Mesothelial cell of epicardium (in vitro differentiated cells): ENCODE measurements around the gene AQP10. TPM values are rescaled to one million over a fixed set of nuclear protein-coding genes. Genes with fewer than 3 reads are reported as not detected.

Experiments used
- DNase-seq, 2 experiments: peaks; one replicate each; pipeline ENCODE4 v3.0.0; 2021; ENCODE audit warnings: low spot score in 2 of 2; ENCODE audit not compliant: unreplicated experiment in 2 of 2
- H3K27ac Mint-ChIP-seq: 2 replicates; pipeline ENCODE4 v1.8.0; 2021; ENCODE audit warnings: mixed read lengths
- H3K27me3 Mint-ChIP-seq: 2 replicates; pipeline ENCODE4 v1.8.0; 2021; ENCODE audit warnings: low read depth, mixed read lengths
- H3K36me3 Mint-ChIP-seq: 2 replicates; pipeline ENCODE4 v1.8.0; 2021; ENCODE audit warnings: mixed read lengths
- H3K4me1 Mint-ChIP-seq: 2 replicates; pipeline ENCODE4 v1.8.0; 2021; ENCODE audit warnings: mixed read lengths
- H3K4me3 Mint-ChIP-seq: 2 replicates; pipeline ENCODE4 v1.8.0; 2021; ENCODE audit warnings: mild to moderate bottlenecking, moderate library complexity, mixed read lengths
- H3K9me3 Mint-ChIP-seq: 2 replicates; pipeline ENCODE4 v1.8.0; 2021; ENCODE audit warnings: mixed read lengths
- CTCF ChIP-seq: fragments of 200-600 bp; sonication (generic); IDR thresholded peaks from one replicate; pipeline ENCODE4 v1.5.0; 2021; ENCODE audit warnings: antibody characterized with exemption; ENCODE audit not compliant: unreplicated experiment
- total RNA-seq: library from RNA; stranded (reverse); gene quantifications from 3 replicates; pipeline ENCODE4 v1.2.1, GENCODE V29; 2021

Gene AQP10
- total RNA-seq, 1 donor from 2014 or later, result 0.60 TPM

- no peaks in the 10 kb centered on the region for H3K9me3 Mint-ChIP-seq
- no peak overlapping the region for H3K4me3 Mint-ChIP-seq
- H3K27ac Mint-ChIP-seq, result no peak overlapping the region
- no peaks in the 10 kb centered on the region for H3K27me3 Mint-ChIP-seq
- no peak for DNase-seq
- TF ChIP-seq CTCF, result no peak
- peaks cover 3% of the 10 kb centered on the region for H3K4me1 Mint-ChIP-seq
- H3K36me3 Mint-ChIP-seq, result peaks cover 53% of the 10 kb centered on the region
Observed at GRCh38 chr1:154346276-154346917, 25.5 kb downstream of the AQP10 start.

GRCh38 chr1:154347961-154348360 is 27.1 kb downstream of the AQP10 start:
- TF ChIP-seq CTCF, result no peak
- H3K9me3 Mint-ChIP-seq, result no peaks in the 10 kb centered on the region
- peaks cover 47% of the 10 kb centered on the region for H3K36me3 Mint-ChIP-seq
- H3K4me3 Mint-ChIP-seq, result no peak overlapping the region
- H3K27me3 Mint-ChIP-seq, result peaks cover 7% of the 10 kb centered on the region
- H3K4me1 Mint-ChIP-seq, result peaks cover 13% of the 10 kb centered on the region
- no peak for DNase-seq
- no peak overlapping the region for H3K27ac Mint-ChIP-seq

GRCh38 chr1:154348429-154349076 is 27.7 kb downstream of the AQP10 start:
- no peak for DNase-seq
- no peak overlapping the region for H3K27ac Mint-ChIP-seq
- peaks cover 42% of the 10 kb centered on the region for H3K36me3 Mint-ChIP-seq

GRCh38 chr1:154349121-154349520 is 28.2 kb downstream of the AQP10 start:
- H3K27me3 Mint-ChIP-seq, result peaks cover 18% of the 10 kb centered on the region

More at GRCh38 chr1:154348429-154349076, 27.7 kb downstream of the AQP10 start:
- Mint-ChIP-seq H3K9me3 (no peaks in the 10 kb centered on the region), H3K27me3 (peaks cover 13% of the 10 kb centered on the region), H3K4me1 (peaks cover 19% of the 10 kb centered on the region), H3K4me3 (no peak overlapping the region)
- no peak for TF ChIP-seq CTCF

GRCh38 chr1:154350383-154350782 is 29.5 kb downstream of the AQP10 start:
- DNase-seq, result no peak
- Mint-ChIP-seq H3K9me3 (no peaks in the 10 kb centered on the region), H3K4me1 (peaks cover 25% of the 10 kb centered on the region), H3K27me3 (peaks cover 25% of the 10 kb centered on the region), H3K27ac (no peak overlapping the region), H3K36me3 (peaks cover 27% of the 10 kb centered on the region), H3K4me3 (no peak overlapping the region)
- no peak for TF ChIP-seq CTCF

More at GRCh38 chr1:154349121-154349520, 28.2 kb downstream of the AQP10 start:
- TF ChIP-seq CTCF, result no peak
- Mint-ChIP-seq H3K27ac (no peak overlapping the region), H3K4me3 (no peak overlapping the region), H3K36me3 (peaks cover 37% of the 10 kb centered on the region), H3K4me1 (peaks cover 24% of the 10 kb centered on the region), H3K9me3 (no peaks in the 10 kb centered on the region)
- no peak for DNase-seq
